Tibial nerve (tissue), 4 donors: ENCODE results near the gene IQSEC3.

Experiments
- CTCF ChIP-seq, 5 experiments: fragments of 200-600 bp in 3 of 5; fragments of 450-650 bp in 2 of 5; sonication (generic) in 3 of 5; IDR thresholded peaks; one replicate each; pipeline ENCODE4 v1.5.1; 2016 to 2019; ENCODE audit warnings: antibody characterized with exemption in 5 of 5, mild to moderate bottlenecking in 3 of 5, moderate library complexity in 2 of 5
- EP300 ChIP-seq, 2 donors: sonication (generic); formaldehyde crosslinking; IDR thresholded peaks; one replicate each; pipeline ENCODE4 v1.6.1; 2017; ENCODE audit warnings: antibody characterized with exemption in 2 of 2, mild to moderate bottlenecking in 1 of 2
- POLR2A ChIP-seq, 2 donors: fragments of 450-650 bp; IDR thresholded peaks; one replicate each; pipeline ENCODE4 v1.6.1; 2017; ENCODE audit warnings: antibody characterized with exemption in 2 of 2, mild to moderate bottlenecking in 2 of 2, moderate library complexity in 2 of 2

GRCh38 chr12:172732-173161, 106.2 kb downstream of the IQSEC3 start:
- TF ChIP-seq EP300 (IDR thresholded peaks at IDR 0.05) = no peak
- no peak for TF ChIP-seq POLR2A (IDR thresholded peaks at IDR 0.05)
- no peak for TF ChIP-seq CTCF (IDR thresholded peaks at IDR 0.05)
